Measurements from ENCODE around the gene PPP2R3A.

Gene PPP2R3A

DNA sequence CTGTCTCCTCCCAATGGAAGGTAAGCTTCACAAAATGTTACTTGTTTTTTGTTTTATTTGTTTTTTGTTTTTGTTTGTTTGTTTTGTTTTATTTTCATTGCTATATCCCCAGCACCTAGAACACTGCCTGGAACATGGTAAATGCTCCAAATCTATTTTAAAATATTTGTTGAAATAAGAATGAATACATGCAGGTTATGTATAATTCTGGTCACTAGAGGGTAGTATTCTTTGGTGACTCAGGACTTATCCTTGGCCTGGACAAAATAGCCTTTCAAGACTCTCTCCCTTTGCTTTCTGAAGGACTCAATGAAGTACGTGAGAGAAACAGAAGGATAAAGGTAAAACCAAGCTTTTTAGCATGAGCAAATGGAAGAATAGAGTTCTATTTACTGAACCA lies 46.9 kb upstream of the PPP2R3A start:
- TF ChIP-seq RAD21 (IDR thresholded peaks at IDR 0.05; ENCODE audit: low read depth) (peak; percentile 62), CREB1 (IDR thresholded peaks at IDR 0.05; ENCODE audit: low read depth) (no peak)

- TF ChIP-seq TAF1 (IDR thresholded peaks at IDR 0.05; ENCODE audit: low read depth) = no peak
- no peak for TF ChIP-seq YY1 (IDR thresholded peaks at IDR 0.05; ENCODE audit: low read depth)
- TF ChIP-seq FOXM1 (IDR thresholded peaks at IDR 0.05; ENCODE audit: borderline replicate concordance, low read depth) = no peak
- no peak for TF ChIP-seq RAD21 (IDR thresholded peaks at IDR 0.05; ENCODE audit: low read depth)
- TF ChIP-seq EGR1 (IDR thresholded peaks at IDR 0.05) = no peak
- no peak for TF ChIP-seq CREB1 (IDR thresholded peaks at IDR 0.05; ENCODE audit: low read depth)
- TF ChIP-seq TEAD4 (IDR thresholded peaks at IDR 0.05) = no peak
- TF ChIP-seq, protein P1, sequence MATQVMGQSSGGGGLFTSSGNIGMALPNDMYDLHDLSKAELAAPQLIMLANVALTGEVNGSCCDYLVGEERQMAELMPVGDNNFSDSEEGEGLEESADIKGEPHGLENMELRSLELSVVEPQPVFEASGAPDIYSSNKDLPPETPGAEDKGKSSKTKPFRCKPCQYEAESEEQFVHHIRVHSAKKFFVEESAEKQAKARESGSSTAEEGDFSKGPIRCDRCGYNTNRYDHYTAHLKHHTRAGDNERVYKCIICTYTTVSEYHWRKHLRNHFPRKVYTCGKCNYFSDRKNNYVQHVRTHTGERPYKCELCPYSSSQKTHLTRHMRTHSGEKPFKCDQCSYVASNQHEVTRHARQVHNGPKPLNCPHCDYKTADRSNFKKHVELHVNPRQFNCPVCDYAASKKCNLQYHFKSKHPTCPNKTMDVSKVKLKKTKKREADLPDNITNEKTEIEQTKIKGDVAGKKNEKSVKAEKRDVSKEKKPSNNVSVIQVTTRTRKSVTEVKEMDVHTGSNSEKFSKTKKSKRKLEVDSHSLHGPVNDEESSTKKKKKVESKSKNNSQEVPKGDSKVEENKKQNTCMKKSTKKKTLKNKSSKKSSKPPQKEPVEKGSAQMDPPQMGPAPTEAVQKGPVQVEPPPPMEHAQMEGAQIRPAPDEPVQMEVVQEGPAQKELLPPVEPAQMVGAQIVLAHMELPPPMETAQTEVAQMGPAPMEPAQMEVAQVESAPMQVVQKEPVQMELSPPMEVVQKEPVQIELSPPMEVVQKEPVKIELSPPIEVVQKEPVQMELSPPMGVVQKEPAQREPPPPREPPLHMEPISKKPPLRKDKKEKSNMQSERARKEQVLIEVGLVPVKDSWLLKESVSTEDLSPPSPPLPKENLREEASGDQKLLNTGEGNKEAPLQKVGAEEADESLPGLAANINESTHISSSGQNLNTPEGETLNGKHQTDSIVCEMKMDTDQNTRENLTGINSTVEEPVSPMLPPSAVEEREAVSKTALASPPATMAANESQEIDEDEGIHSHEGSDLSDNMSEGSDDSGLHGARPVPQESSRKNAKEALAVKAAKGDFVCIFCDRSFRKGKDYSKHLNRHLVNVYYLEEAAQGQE (IDR thresholded peaks at IDR 0.05; ENCODE audit: low read depth) = no peak
- no peak for TF ChIP-seq USF1 (IDR thresholded peaks at IDR 0.05)
- TF ChIP-seq TCF12 (IDR thresholded peaks at IDR 0.05; ENCODE audit: low read depth) = no peak
- no peak for TF ChIP-seq EP300 (IDR thresholded peaks at IDR 0.05; ENCODE audit: borderline replicate concordance)
- no peak for TF ChIP-seq MAX (IDR thresholded peaks at IDR 0.05)
- TF ChIP-seq ZBTB7A (IDR thresholded peaks at IDR 0.05; ENCODE audit: low read depth) = no peak
- TF ChIP-seq CEBPB (IDR thresholded peaks at IDR 0.05) = no peak
- TF ChIP-seq NFIC (IDR thresholded peaks at IDR 0.05) = no peak
These were observed 45.3 kb upstream of the PPP2R3A start for GRCh38 chr3:135920275-135920674.

DNA sequence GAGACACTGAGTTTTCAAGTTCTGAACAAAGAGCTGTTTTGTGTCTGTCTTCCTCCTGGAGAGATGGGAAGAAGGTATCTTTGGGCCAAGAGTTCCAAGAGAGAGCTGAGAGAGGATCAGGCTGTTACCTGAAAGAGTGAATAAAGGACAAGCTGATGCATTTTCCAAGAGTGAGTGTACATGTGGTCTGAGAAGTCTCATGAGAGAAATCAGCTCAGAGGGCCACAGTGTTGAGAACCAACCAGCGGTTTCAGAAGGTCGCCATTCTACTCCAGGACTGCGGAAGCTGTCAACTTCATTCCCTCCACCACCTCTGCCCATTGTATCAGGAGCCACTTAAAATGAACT lies 42.7 kb upstream of the PPP2R3A start:
- TF ChIP-seq RAD21 (IDR thresholded peaks at IDR 0.05; ENCODE audit: low read depth) (no peak), FOXM1 (IDR thresholded peaks at IDR 0.05; ENCODE audit: borderline replicate concordance, low read depth) (no peak), EGR1 (IDR thresholded peaks at IDR 0.05) (no peak)

GRCh38 chr3:135924506-135924905 lies 41.0 kb upstream of the PPP2R3A start:
- TF ChIP-seq RAD21 (IDR thresholded peaks at IDR 0.05; ENCODE audit: low read depth) (no peak), NFIC (IDR thresholded peaks at IDR 0.05) (no peak), TEAD4 (IDR thresholded peaks at IDR 0.05) (no peak), CEBPB (IDR thresholded peaks at IDR 0.05) (no peak), EP300 (IDR thresholded peaks at IDR 0.05; ENCODE audit: borderline replicate concordance) (no peak), EGR1 (IDR thresholded peaks at IDR 0.05) (no peak), FOXM1 (IDR thresholded peaks at IDR 0.05; ENCODE audit: borderline replicate concordance, low read depth) (no peak), MAX (IDR thresholded peaks at IDR 0.05) (no peak), USF1 (IDR thresholded peaks at IDR 0.05) (no peak), CREB1 (IDR thresholded peaks at IDR 0.05; ENCODE audit: low read depth) (no peak), YY1 (IDR thresholded peaks at IDR 0.05; ENCODE audit: low read depth) (no peak), TAF1 (IDR thresholded peaks at IDR 0.05; ENCODE audit: low read depth) (no peak), TCF12 (IDR thresholded peaks at IDR 0.05; ENCODE audit: low read depth) (no peak)

- no peak for TF ChIP-seq FOXM1 (IDR thresholded peaks at IDR 0.05; ENCODE audit: borderline replicate concordance, low read depth)
- TF ChIP-seq TEAD4 (IDR thresholded peaks at IDR 0.05) = no peak
- no peak for TF ChIP-seq CEBPB (IDR thresholded peaks at IDR 0.05)
- no peak for TF ChIP-seq TCF12 (IDR thresholded peaks at IDR 0.05; ENCODE audit: low read depth)
- TF ChIP-seq USF1 (IDR thresholded peaks at IDR 0.05) = no peak
- no peak for TF ChIP-seq EGR1 (IDR thresholded peaks at IDR 0.05)
- no peak for TF ChIP-seq TAF1 (IDR thresholded peaks at IDR 0.05; ENCODE audit: low read depth)
- no peak for TF ChIP-seq MAX (IDR thresholded peaks at IDR 0.05)
- TF ChIP-seq NFIC (IDR thresholded peaks at IDR 0.05) = no peak
- no peak for TF ChIP-seq ZBTB7A (IDR thresholded peaks at IDR 0.05; ENCODE audit: low read depth)
- TF ChIP-seq CREB1 (IDR thresholded peaks at IDR 0.05; ENCODE audit: low read depth) = no peak
- TF ChIP-seq, protein P1 (IDR thresholded peaks at IDR 0.05; ENCODE audit: low read depth) = no peak
- no peak for TF ChIP-seq RAD21 (IDR thresholded peaks at IDR 0.05; ENCODE audit: low read depth)
These were observed 38.9 kb upstream of the PPP2R3A start for GRCh38 chr3:135926664-135927063.

GRCh38 chr3:135927155-135927554 lies 38.4 kb upstream of the PPP2R3A start:
- TF ChIP-seq EGR1 (IDR thresholded peaks at IDR 0.05) (no peak), TEAD4 (IDR thresholded peaks at IDR 0.05) (no peak), TAF1 (IDR thresholded peaks at IDR 0.05; ENCODE audit: low read depth) (no peak), CEBPB (IDR thresholded peaks at IDR 0.05) (no peak), MAX (IDR thresholded peaks at IDR 0.05) (no peak), RAD21 (IDR thresholded peaks at IDR 0.05; ENCODE audit: low read depth) (no peak), YY1 (IDR thresholded peaks at IDR 0.05; ENCODE audit: low read depth) (no peak), ZBTB7A (IDR thresholded peaks at IDR 0.05; ENCODE audit: low read depth) (no peak), TCF12 (IDR thresholded peaks at IDR 0.05; ENCODE audit: low read depth) (no peak), USF1 (IDR thresholded peaks at IDR 0.05) (no peak), CREB1 (IDR thresholded peaks at IDR 0.05; ENCODE audit: low read depth) (no peak), FOXM1 (IDR thresholded peaks at IDR 0.05; ENCODE audit: borderline replicate concordance, low read depth) (no peak), EP300 (IDR thresholded peaks at IDR 0.05; ENCODE audit: borderline replicate concordance) (no peak), NFIC (IDR thresholded peaks at IDR 0.05) (no peak)
- TF ChIP-seq, protein P1 (IDR thresholded peaks at IDR 0.05; ENCODE audit: low read depth) = no peak

All from Ishikawa (cell line).